22Rv1 (cell line): Measurements from ENCODE around the gene CHST13.

Source experiments
- ZFX ChIP-seq: fragments of 450-650 bp; IDR thresholded peaks from 2 replicates; pipeline ENCODE4 v1.6.1; 2017; ENCODE audit warnings: antibody characterized with exemption, borderline replicate concordance
- TF ChIP-seq, protein P1 (sequence below): fragments of 450-650 bp; IDR thresholded peaks from 2 replicates; pipeline ENCODE4 v1.5.1; 2017; ENCODE audit warnings: mild to moderate bottlenecking

- TF ChIP-seq, protein P1, sequence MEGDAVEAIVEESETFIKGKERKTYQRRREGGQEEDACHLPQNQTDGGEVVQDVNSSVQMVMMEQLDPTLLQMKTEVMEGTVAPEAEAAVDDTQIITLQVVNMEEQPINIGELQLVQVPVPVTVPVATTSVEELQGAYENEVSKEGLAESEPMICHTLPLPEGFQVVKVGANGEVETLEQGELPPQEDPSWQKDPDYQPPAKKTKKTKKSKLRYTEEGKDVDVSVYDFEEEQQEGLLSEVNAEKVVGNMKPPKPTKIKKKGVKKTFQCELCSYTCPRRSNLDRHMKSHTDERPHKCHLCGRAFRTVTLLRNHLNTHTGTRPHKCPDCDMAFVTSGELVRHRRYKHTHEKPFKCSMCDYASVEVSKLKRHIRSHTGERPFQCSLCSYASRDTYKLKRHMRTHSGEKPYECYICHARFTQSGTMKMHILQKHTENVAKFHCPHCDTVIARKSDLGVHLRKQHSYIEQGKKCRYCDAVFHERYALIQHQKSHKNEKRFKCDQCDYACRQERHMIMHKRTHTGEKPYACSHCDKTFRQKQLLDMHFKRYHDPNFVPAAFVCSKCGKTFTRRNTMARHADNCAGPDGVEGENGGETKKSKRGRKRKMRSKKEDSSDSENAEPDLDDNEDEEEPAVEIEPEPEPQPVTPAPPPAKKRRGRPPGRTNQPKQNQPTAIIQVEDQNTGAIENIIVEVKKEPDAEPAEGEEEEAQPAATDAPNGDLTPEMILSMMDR = no peak
- TF ChIP-seq ZFX = no peak
Observed at GRCh38 chr3:126527455-126528211, 3.7 kb downstream of the CHST13 start.
